Measurements from ENCODE around the gene IL4I1.

- TF ChIP-seq CTCF (IDR thresholded peaks at IDR 0.05; ENCODE audit: low read depth, low read length, poor library complexity, severe bottlenecking): peak; percentile 69
- TF ChIP-seq EZH2phosphoT487 (IDR thresholded peaks at IDR 0.05; ENCODE audit: borderline replicate concordance, low read length): no peak
These were observed 34.1 kb downstream of the IL4I1 start for GRCh38 chr19:49862391-49863253.
